ENCODE results near the gene MRPL20. TPM values are rescaled to one million over a fixed set of nuclear protein-coding genes. Genes with fewer than 3 reads are reported as not detected.

The MRPL20 gene
- total RNA-seq, 1 donor from 2014 or later = 108 TPM

DNA sequence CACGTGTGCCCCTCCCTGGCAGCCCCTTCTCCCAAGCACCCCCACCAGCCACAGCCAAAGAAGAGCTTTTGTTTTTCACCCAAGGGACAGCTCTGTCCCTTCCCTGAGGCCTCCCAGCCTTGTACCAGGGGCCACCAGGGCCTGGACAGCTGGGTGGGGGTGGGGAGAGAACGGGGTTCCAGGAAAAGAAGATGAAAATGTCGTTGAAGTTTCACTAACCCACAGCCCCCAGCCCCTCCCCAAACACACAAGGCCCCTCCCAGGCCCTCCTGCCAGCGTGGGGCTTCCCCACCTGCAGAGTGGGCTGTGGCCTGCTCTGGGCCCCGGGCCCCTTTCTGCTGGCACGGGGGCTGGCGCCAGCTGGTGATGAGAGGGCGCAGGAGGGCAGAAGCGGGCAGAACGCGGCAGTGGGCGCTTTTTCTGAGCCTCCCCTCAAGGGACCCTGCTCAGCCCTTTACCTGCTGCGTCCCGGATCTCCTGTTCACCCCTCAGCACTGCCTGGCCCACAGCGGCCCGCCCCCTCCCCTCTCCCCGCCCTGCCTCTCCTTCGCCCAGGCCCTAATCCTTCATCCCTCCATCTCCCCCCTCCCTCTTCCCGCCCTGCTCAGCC is 19.5 kb upstream of the MRPL20 start:
- peaks cover 17% of the 10 kb centered on the region for H3K4me1 Mint-ChIP-seq (ENCODE audit: unreplicated experiment)
- DNase-seq (ENCODE audit: extremely low spot score, unreplicated experiment) = no peak
- no peak overlapping the region for H3K27ac Mint-ChIP-seq
- TF ChIP-seq, protein P1, sequence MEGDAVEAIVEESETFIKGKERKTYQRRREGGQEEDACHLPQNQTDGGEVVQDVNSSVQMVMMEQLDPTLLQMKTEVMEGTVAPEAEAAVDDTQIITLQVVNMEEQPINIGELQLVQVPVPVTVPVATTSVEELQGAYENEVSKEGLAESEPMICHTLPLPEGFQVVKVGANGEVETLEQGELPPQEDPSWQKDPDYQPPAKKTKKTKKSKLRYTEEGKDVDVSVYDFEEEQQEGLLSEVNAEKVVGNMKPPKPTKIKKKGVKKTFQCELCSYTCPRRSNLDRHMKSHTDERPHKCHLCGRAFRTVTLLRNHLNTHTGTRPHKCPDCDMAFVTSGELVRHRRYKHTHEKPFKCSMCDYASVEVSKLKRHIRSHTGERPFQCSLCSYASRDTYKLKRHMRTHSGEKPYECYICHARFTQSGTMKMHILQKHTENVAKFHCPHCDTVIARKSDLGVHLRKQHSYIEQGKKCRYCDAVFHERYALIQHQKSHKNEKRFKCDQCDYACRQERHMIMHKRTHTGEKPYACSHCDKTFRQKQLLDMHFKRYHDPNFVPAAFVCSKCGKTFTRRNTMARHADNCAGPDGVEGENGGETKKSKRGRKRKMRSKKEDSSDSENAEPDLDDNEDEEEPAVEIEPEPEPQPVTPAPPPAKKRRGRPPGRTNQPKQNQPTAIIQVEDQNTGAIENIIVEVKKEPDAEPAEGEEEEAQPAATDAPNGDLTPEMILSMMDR (conservative IDR thresholded peaks at IDR 0.05) = no peak
- no peaks in the 10 kb centered on the region for H3K9me3 Mint-ChIP-seq
- peak overlapping the region; percentile 54 for H3K4me3 Mint-ChIP-seq
- H3K27me3 Mint-ChIP-seq = no peaks in the 10 kb centered on the region
- H3K36me3 Mint-ChIP-seq = no peaks in the 10 kb centered on the region

GRCh38 chr1:1425753-1426495 is 18.8 kb upstream of the MRPL20 start:
- Mint-ChIP-seq H3K27me3 (no peaks in the 10 kb centered on the region), H3K9me3 (no peaks in the 10 kb centered on the region), H3K27ac (no peak overlapping the region), H3K36me3 (no peaks in the 10 kb centered on the region), H3K4me1 (ENCODE audit: unreplicated experiment) (peaks cover 17% of the 10 kb centered on the region), H3K4me3 (peak overlapping the region; percentile 54)
- TF ChIP-seq, protein P1 (conservative IDR thresholded peaks at IDR 0.05) = no peak
- no peak for DNase-seq (ENCODE audit: extremely low spot score, unreplicated experiment)

GRCh38 chr1:1425426-1425752 is 18.3 kb upstream of the MRPL20 start:
- Mint-ChIP-seq H3K27ac (no peak overlapping the region), H3K27me3 (no peaks in the 10 kb centered on the region), H3K4me1 (ENCODE audit: unreplicated experiment) (peaks cover 17% of the 10 kb centered on the region), H3K36me3 (no peaks in the 10 kb centered on the region), H3K4me3 (no peak overlapping the region), H3K9me3 (no peaks in the 10 kb centered on the region)
- DNase-seq (ENCODE audit: extremely low spot score, unreplicated experiment) = no peak
- TF ChIP-seq, protein P1 (conservative IDR thresholded peaks at IDR 0.05) = no peak

GRCh38 chr1:1424707-1425106 is 17.6 kb upstream of the MRPL20 start:
- no peaks in the 10 kb centered on the region for H3K27me3 Mint-ChIP-seq
- H3K27ac Mint-ChIP-seq = peak overlapping the region; percentile 41
- H3K9me3 Mint-ChIP-seq = no peaks in the 10 kb centered on the region
- no peak for DNase-seq (ENCODE audit: extremely low spot score, unreplicated experiment)
- H3K4me1 Mint-ChIP-seq (ENCODE audit: unreplicated experiment) = peaks cover 12% of the 10 kb centered on the region
- TF ChIP-seq, protein P1 (conservative IDR thresholded peaks at IDR 0.05) = no peak
- H3K4me3 Mint-ChIP-seq = peak overlapping the region; percentile 17
- H3K36me3 Mint-ChIP-seq = no peaks in the 10 kb centered on the region

DNA sequence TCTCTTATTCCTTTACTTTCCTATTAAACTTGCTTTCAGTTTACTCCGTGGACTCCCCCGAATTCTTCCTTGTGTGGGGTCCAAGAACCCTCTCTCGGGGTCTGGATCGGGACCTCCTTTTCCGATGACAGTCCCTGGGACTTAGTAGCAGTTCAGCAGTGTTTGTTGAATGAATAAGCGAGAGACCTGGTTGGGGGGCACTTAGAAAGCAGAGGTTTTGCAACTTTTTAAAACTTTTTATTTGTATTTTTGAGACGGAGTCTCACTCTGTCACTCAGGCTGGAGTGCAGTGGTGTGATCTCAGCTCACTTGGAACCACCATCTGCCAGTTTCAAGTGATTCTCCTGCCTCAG is 16.1 kb upstream of the MRPL20 start:
- H3K4me1 Mint-ChIP-seq (ENCODE audit: unreplicated experiment) = peaks cover 15% of the 10 kb centered on the region
- TF ChIP-seq, protein P1 (conservative IDR thresholded peaks at IDR 0.05) = no peak
- H3K27me3 Mint-ChIP-seq = no peaks in the 10 kb centered on the region

More for the DNA sequence above, 16.1 kb upstream of the MRPL20 start:
- no peaks in the 10 kb centered on the region for H3K9me3 Mint-ChIP-seq
- peak overlapping the region; percentile 65 for H3K4me3 Mint-ChIP-seq
- H3K27ac Mint-ChIP-seq = peak overlapping the region; percentile 72
- no peak for DNase-seq (ENCODE audit: extremely low spot score, unreplicated experiment)
- no peaks in the 10 kb centered on the region for H3K36me3 Mint-ChIP-seq
